Uterus (tissue), 4 donors: ENCODE data around the gene TAGLN2. TPM values are rescaled to one million over a fixed set of nuclear protein-coding genes. Genes with fewer than 3 reads are reported as not detected.

Source experiments
- DNase-seq, 2 donors: peaks; one replicate each; pipeline ENCODE4 v3.0.0-alpha.2; 2019 to 2020
- H3K27ac ChIP-seq, 2 donors: fragments of 200-600 bp; sonication (generic); 1 replicate in 1 of 2; 2 replicates in 1 of 2; pipeline ENCODE4 v1.5.1; 2016 to 2018
- H3K27me3 ChIP-seq, 2 donors: fragments of 200-600 bp; sonication (generic); one replicate each; pipeline ENCODE4 v1.5.1; 2018 to 2019; ENCODE audit warnings: control low read depth in 1 of 2
- H3K36me3 ChIP-seq, 2 donors: fragments of 200-600 bp; sonication (generic); one replicate each; pipeline ENCODE4 v1.5.1; 2019; ENCODE audit warnings: control low read depth in 1 of 2
- H3K4me1 ChIP-seq, 2 donors: fragments of 200-600 bp; sonication (generic); one replicate each; pipeline ENCODE4 v1.5.1; 2018 to 2019; ENCODE audit warnings: control low read depth in 1 of 2
- H3K4me3 ChIP-seq, 2 donors: fragments of 200-600 bp; sonication (generic); 1 replicate in 1 of 2; 2 replicates in 1 of 2; pipeline ENCODE4 v1.5.1; 2018 to 2019; ENCODE audit warnings: mild to moderate bottlenecking in 1 of 2
- H3K9me3 ChIP-seq, 2 donors: fragments of 200-600 bp; sonication (generic); one replicate each; pipeline ENCODE4 v1.5.1; 2019; ENCODE audit warnings: control low read depth in 1 of 2
- POLR2A ChIP-seq, 2 donors: fragments of 450-650 bp; IDR thresholded peaks; one replicate each; pipeline ENCODE4 v1.6.1; 2016; ENCODE audit warnings: antibody characterized with exemption in 2 of 2, mild to moderate bottlenecking in 1 of 2, moderate library complexity in 1 of 2
- intact Hi-C: fragments of 100-400 bp; cut with DNase I; formaldehyde crosslinking; loops from one replicate; pipeline ENCODE4 v1.15.1; 2023; ENCODE audit warnings: low total_unique reads
- total RNA-seq, 4 donors: library from RNA; depleted of rRNA in 3 of 4; stranded (reverse); fragments of >200 nt in 3 of 4; gene quantifications; one replicate each; pipeline versions ENCODE4 v1.1.0 to v1.2.4, GENCODE V29; 2014 to 2023
- TF ChIP-seq, protein P1 (sequence below), 4 experiments: fragments of 200-600 bp in 2 of 4; fragments of 450-650 bp in 2 of 4; sonication (generic) in 2 of 4; IDR thresholded peaks; one replicate each; pipeline ENCODE4 v1.5.1; 2016 to 2019; ENCODE audit warnings: antibody characterized with exemption in 4 of 4, mild to moderate bottlenecking in 2 of 4, moderate library complexity in 1 of 4
- donor health status: DM: yes; HTN: yes; CAD: no.

Gene TAGLN2
- total RNA-seq, 4 donors from 2014 or later: 113 to 246 (median 197) TPM

- Histone ChIP-seq H3K27me3 (no peaks in the 10 kb centered on the region), H3K27ac (no peak overlapping the region), H3K4me3 (no peak overlapping the region), H3K9me3 (no peaks in the 10 kb centered on the region), H3K4me1 (no peaks in the 10 kb centered on the region), H3K36me3 (no peaks in the 10 kb centered on the region)
- intact Hi-C loops: no loop called here
- DNase-seq: no peak
- TF ChIP-seq POLR2A (IDR thresholded peaks at IDR 0.05): no peak
- TF ChIP-seq, protein P1, sequence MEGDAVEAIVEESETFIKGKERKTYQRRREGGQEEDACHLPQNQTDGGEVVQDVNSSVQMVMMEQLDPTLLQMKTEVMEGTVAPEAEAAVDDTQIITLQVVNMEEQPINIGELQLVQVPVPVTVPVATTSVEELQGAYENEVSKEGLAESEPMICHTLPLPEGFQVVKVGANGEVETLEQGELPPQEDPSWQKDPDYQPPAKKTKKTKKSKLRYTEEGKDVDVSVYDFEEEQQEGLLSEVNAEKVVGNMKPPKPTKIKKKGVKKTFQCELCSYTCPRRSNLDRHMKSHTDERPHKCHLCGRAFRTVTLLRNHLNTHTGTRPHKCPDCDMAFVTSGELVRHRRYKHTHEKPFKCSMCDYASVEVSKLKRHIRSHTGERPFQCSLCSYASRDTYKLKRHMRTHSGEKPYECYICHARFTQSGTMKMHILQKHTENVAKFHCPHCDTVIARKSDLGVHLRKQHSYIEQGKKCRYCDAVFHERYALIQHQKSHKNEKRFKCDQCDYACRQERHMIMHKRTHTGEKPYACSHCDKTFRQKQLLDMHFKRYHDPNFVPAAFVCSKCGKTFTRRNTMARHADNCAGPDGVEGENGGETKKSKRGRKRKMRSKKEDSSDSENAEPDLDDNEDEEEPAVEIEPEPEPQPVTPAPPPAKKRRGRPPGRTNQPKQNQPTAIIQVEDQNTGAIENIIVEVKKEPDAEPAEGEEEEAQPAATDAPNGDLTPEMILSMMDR (IDR thresholded peaks at IDR 0.05): no peak
Measured at GRCh38 chr1:159955456-159955855, 30.1 kb upstream of the TAGLN2 start.

- no peak within 1 kb of the TSS for H3K27ac ChIP-seq
- H3K36me3 ChIP-seq: no peaks in the 10 kb centered on the region
- DNase-seq: no peak
- TF ChIP-seq POLR2A (IDR thresholded peaks at IDR 0.05): no peak
- TF ChIP-seq, protein P1 (IDR thresholded peaks at IDR 0.05): no peak
- no peaks in the 10 kb centered on the region for H3K4me1 ChIP-seq
- H3K9me3 ChIP-seq: no peaks in the 10 kb centered on the region
- no peaks in the 10 kb centered on the region for H3K27me3 ChIP-seq
- intact Hi-C loops: no loop called here
- H3K4me3 ChIP-seq: no peak within 1 kb of the TSS
Measured at GRCh38 chr1:159953536-159954515, 28.5 kb upstream of the TAGLN2 start, which contains the start of gene SLAMF9. SLAMF9 (minus strand) TSS chr1:159954237; CDS start chr1:159954137, 100 bp downstream.

GRCh38 chr1:159952932-159953331 is 27.6 kb upstream of the TAGLN2 start:
- Histone ChIP-seq H3K36me3 (no peaks in the 10 kb centered on the region), H3K4me3 (no peak overlapping the region), H3K27me3 (no peaks in the 10 kb centered on the region), H3K27ac (no peak overlapping the region), H3K4me1 (no peaks in the 10 kb centered on the region), H3K9me3 (no peaks in the 10 kb centered on the region)
- intact Hi-C loops: no loop called here
- TF ChIP-seq, protein P1 (IDR thresholded peaks at IDR 0.05): no peak
- no peak for DNase-seq

GRCh38 chr1:159951551-159951950 is 26.2 kb upstream of the TAGLN2 start:
- H3K27ac ChIP-seq: no peak overlapping the region
- no peak overlapping the region for H3K4me3 ChIP-seq
- DNase-seq: no peak
- no peaks in the 10 kb centered on the region for H3K4me1 ChIP-seq
- TF ChIP-seq, protein P1 (IDR thresholded peaks at IDR 0.05): no peak
- no peak for TF ChIP-seq POLR2A (IDR thresholded peaks at IDR 0.05)
- intact Hi-C loops: no loop called here
- no peaks in the 10 kb centered on the region for H3K9me3 ChIP-seq
- no peaks in the 10 kb centered on the region for H3K36me3 ChIP-seq
- H3K27me3 ChIP-seq: no peaks in the 10 kb centered on the region

DNA sequence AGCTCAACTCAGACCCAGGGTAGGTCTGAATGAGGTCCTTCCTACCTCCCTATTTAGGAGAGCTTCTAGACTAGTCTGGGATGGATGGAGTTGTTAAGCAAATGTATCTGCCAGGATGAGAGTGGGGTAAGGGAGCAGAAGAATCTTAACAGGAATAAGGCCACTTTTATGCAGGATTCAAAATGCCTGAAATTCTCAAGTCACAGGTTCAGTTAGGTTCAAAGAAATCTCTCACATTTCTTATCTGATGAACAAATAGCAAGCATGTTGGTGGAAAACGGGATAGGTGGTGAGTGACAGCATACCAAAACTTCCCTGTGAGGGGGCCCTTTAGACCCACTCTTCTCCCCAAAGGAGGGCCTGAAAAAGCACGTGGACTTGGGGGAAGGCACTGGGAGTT is 25.7 kb upstream of the TAGLN2 start:
- TF ChIP-seq POLR2A (IDR thresholded peaks at IDR 0.05): no peak
- TF ChIP-seq, protein P1 (IDR thresholded peaks at IDR 0.05): no peak
- Histone ChIP-seq H3K4me3 (no peak overlapping the region), H3K27ac (no peak overlapping the region), H3K4me1 (no peaks in the 10 kb centered on the region), H3K27me3 (no peaks in the 10 kb centered on the region), H3K36me3 (no peaks in the 10 kb centered on the region), H3K9me3 (no peaks in the 10 kb centered on the region)
- intact Hi-C loops: no loop called here
- DNase-seq: no peak
